Kidney glomerular epithelial cell (primary cell): ENCODE results near the gene DCBLD1.
"Not testable (repeated sequence)": the region's sequence is repeated elsewhere in the genome, so short reads cannot be mapped to it uniquely, and the experiment has no call there.

ENCODE experiments used
- DNase-seq: peaks from one replicate; lab custom pipeline; 2025; lab: John Stamatoyannopoulos, UW

The DCBLD1 gene

DNA sequence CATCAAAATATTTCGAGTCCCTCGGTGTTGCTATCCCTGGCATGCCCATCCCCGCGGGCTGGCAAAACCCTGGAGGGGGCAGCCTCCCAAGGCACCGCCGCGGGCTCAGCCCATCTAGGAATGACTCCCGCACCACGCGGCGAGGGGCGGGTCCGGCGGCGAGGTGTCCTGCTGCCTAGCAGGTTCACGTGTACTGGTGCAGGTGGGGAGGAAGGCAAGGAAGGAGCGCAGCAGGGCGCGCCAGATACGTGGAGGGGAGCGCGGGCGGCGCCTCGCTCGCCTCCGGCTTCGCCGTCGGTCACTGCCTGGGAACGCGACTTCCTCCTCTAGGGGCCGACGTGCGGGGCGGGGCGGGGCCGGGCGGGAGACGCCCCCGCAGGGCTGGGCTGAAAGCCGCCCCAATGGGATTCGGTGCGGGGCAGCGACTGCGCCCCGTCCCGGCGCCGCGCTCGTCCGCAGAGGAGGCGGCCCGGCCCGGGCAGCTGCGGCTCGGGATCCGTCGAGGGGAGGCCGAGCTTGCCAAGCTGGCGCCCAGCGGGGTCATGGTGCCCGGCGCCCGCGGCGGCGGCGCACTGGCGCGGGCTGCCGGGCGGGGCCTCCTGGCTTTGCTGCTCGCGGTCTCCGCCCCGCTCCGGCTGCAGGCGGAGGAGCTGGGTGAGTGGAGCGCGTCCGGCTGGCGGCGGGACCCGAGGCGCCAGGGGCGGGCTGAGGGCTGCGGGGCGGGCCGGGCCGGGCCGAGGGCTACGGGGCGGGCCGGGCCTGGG lies at the start of gene DCBLD1:
TSS of gene DCBLD1 (plus strand) at position 435 of the 764 bp plus-strand sequence. CDS start at position 543, 108 bp downstream.
- peak; percentile 74 for DNase-seq

DNA sequence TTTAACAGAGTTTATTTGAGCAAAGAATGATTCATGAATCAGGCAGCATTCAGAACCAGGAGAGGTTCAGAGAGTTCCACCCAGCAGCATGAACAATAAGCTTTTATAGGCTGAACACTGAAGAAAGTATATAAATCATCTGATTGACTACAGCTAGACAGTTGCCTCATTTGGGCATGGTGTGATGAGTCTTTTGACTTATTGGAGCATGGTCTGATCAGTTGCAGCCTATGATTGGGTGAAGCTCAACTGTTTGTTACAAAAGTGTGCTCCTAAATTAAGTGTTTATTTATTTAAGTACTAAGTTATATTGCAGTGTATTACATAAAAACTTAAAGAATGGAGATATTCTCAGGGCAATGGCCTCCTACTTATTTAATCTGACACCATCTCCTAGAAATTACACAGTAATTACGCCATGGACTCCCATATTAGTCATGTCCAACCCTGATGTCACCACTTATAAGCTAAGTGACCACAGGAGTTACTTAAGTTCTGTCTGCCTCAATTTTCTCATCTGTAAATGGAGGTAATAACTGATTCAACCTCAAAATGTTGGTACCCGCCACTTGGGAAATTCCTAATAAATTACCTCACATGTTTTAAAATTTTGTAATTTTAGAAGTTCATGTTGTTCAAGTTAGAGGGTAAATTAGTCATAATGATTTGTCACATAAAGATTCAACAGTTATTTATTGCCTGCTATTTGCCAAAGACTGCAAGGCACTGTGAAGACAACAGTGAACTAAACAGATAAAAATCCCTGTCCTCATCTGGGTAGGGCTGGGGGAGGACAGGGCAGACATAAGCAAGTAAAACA lies 41.6 kb upstream of the DCBLD1 start:
- peak; percentile 84 for DNase-seq

DNA sequence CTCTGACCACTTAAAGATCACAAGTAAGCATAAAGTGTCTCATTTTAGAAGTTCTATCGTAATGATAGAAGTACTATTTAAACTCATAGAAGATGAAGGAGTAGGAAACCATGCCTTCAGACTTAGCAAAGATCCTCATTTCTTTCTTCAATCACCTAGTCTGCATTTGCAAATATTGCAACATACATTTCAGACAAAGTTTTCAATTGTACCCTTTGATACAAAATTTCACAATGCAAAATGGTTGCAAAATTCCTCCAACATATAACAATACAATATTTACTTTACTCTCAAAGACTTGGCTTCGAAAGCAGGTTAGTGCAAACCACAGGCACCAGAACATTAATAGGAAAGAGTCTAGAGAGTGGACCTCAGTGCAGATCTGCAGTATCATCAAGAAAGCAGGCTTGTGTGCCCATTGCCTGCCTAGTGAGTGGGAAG lies 40.6 kb upstream of the DCBLD1 start:
- no peak for DNase-seq

DNA sequence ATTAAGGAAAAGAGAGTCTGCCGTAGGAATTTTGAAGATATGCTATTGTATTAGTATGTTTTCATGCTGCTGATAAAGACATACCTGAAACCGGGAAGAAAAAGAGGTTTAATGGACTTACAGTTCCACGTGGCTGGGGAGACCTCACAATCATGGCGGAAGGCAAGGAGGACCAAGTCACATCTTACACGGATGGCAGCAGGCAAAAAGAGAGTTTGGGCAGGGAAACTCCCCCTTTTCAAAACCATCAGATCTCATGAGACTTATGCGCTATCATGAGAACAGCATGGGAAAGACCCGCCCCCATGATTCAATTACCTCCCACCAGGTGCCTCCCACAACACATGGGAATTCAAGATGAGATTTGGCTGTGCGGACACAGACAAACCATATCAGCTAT lies 40.2 kb upstream of the DCBLD1 start:
- DNase-seq, result not testable (repeated sequence)

DNA sequence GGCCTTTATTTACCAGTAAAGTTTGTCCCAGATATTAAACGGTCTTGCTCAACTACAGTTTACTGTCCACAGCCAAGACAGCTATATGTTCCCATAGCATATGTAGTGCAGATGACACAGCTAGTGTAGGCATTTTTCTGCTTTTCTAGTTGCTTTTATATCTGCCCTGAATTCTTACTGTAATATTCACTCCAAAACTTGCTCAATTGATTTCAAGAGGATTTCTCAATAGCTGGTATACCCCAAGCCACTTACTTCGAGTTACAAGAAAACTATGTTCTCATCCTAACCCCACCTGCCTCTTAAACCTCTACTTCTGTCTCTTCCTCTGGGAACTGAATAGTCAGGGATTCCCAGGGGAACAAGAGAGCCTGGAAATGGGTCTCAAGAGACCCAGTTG lies 37.9 kb upstream of the DCBLD1 start:
- DNase-seq, result no peak

DNA sequence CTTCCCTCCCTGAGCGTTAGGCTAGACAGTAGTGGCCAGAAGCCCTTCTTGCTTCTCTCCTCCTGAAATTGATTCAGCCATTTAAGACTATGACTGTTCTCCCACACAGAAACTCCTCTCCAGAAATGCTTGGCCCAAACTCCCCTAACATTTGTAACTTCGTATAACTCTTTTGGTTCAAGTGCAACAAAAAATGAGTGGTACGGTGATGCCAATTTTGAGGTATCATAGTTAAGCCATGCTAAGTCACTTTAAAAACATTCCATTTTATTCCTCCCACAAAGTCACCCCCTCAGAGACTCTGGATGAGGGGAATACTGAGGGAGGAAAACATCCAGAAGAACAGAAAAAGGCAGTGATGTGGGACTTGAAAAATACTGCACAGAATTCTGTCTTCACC lies 35.6 kb upstream of the DCBLD1 start:
- DNase-seq, result no peak

DNA sequence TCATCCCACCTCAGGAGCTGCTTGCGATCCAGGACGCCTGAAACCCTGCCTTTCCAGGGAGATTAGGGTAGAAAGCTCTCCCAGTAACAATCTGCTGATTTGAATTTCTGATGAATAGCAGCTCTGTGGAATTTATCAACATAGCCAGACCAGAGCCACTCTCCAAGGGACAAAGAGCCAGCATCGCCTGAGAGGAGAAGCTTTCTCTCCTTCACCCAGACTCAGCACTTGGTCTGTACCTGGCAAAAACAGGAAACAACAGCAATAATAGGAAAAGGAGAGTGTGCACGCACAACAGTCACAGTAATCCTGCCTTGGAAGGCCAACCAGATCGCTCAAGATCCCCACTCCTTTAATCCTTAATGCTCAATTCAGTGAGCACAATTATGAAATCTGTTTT lies 34.5 kb upstream of the DCBLD1 start:
- DNase-seq, result no peak

DNA sequence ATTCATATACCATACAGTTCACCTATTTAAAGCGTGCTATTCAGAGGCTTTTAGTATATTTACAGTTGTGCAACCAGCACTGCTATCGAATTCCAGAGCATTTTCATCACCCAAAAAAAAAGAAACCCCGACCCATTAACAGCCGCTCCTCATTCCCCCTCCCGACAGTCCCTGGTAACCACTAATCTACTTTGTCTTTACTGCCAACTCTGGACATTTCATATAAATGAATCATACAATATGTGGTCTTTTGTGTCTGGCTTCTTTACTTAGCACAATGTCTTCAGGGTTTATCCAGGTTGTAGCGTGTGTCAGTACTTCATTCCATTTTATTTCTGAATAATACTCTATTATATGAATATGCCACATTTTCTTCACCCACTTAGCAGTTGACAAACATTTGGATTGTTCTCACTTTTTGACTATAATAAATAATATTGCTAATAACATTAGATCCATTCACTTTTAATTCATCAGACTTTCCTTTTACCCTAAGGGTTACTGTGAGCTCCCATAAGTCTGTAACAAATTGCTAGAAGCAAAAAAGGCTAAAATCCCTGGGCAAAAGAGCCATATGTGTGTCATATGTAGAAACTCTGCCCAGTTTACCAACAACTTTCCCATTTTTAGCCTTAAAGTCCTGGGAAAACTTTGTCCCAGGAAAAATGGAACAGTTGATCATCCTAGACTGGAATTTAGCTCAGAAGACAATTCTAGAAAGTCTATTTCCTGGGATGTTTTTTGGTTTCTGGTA lies 33.6 kb upstream of the DCBLD1 start:
- peak; percentile 90 for DNase-seq

DNA sequence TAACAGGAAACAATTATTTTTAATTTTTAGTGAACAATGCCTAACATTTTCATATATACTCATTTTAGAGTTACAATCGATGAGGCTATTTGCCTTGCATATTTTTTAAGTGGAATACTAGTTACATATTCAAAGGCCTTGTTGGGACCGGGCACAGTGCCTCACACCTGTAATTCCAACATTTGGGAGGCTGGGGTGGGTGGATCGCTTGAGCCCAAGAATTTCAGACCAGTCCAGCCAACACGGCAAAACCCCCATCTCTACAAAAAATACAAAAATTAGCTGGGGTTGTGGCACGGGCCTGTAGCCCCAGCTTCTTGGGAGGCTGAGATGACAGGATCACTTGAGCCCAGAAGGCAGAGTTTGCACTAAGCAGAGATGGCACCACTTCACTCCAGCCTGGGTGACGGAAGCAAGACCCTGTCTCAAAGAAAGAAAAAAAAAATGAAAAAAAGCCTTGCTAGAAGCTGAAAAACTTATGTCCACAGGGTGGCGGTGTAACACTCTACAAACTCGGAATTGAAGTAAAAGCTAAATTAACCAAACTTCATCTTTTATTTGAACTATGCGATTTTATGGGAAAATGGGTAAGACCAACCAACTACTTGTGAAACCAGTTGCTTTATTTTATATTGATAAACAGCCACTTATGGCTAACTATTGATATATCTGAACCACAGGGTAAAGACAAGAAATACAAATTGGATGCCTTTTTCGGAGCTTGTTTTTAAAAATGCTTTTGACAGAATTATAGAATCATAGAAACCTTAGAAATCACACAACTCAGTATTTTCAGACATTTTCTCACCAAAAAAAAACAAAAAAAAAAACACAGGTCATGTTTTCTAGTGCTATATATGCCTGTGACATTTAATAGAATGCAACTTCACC lies 32.7 kb upstream of the DCBLD1 start:
- peak; percentile 78 for DNase-seq

DNA sequence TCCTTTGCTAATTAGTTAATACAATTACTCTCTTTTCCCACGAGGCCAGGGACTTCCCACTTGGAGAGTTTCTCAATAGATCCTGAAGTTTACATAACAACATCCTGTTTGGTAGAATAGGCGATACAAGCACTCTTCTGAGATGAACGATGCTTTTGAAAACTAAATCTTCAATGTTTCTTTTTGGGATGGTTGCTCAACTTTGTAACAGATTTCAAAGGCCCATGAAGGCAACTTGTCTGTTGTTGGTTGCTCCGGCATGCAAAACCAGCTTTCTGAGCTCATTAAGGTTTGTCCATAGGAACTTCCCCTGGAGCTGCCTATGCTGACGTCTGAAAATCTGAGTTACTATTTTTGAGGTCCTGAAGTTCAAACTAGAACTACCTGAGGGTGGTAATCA lies 30.8 kb upstream of the DCBLD1 start:
- no peak for DNase-seq

DNA sequence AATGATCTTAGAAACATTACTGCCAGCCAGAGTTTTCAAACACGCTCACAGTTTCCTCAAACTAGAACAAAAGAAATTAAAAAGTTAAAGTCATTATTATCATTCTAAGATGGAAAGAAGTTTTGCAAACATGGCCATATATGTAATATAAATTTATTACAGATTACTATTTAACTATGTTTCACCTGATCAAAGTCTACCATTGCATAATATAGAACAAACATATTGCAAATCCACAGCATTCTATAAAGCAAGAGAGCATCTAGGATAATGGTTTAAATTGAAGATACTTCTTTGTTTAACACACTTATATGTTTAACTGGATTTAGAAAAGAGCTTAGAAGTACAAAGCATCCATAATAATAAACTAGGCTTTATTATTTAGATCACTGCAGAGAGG lies 26.2 kb upstream of the DCBLD1 start:
- DNase-seq, result no peak

DNA sequence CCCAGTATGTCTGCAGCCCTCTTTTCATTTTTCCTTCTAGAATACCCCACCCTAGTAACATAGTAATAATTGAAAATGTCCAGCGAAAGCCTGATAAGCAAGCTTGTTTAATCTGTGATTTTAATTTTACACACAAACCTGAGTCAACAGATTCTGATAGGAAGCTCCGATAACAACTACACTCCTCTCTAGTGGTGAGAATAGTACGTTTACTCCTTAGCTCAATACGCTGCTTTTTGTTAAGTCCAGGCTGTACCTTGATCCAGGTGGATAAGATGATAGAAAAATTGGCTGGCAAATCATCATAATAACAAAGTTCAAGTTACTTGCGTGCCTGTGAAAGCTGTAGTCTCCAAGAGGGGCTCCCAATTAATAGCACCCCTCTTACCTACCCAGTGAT lies 25.5 kb upstream of the DCBLD1 start:
- no peak for DNase-seq

DNA sequence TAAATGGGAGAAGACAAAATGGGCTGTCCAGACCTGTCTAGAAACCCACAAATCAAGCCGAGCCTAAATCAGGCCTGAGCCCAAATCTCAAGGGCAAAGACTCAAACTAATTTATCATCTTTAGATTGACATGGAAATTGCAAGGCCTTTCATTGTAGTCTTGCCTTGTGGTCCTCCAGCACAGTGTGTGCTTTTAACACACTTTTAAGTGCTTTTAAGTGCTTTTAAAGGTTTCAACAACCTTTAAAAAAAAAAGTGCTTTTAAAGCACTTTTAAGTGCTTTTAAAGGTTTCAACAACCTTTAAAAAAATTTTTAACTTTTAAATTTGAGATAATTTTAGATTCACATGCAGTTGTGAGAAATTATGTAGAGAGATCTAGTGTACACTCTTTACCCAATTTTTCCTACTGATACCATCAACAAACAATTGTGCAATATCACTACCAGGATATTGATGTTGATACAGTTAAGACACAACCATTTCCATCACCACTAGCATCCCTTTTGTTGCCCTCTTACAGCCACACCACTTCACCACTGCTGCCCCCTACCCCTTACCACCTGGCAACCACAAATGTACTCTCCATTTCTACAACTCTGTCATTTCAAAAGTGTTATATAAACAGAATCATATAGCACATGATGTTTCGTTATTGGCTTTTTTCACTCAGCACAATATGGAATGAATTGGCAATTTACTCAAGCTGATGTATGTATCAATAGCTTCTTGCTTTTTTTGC lies 23.1 kb upstream of the DCBLD1 start:
- DNase-seq, result no peak

DNA sequence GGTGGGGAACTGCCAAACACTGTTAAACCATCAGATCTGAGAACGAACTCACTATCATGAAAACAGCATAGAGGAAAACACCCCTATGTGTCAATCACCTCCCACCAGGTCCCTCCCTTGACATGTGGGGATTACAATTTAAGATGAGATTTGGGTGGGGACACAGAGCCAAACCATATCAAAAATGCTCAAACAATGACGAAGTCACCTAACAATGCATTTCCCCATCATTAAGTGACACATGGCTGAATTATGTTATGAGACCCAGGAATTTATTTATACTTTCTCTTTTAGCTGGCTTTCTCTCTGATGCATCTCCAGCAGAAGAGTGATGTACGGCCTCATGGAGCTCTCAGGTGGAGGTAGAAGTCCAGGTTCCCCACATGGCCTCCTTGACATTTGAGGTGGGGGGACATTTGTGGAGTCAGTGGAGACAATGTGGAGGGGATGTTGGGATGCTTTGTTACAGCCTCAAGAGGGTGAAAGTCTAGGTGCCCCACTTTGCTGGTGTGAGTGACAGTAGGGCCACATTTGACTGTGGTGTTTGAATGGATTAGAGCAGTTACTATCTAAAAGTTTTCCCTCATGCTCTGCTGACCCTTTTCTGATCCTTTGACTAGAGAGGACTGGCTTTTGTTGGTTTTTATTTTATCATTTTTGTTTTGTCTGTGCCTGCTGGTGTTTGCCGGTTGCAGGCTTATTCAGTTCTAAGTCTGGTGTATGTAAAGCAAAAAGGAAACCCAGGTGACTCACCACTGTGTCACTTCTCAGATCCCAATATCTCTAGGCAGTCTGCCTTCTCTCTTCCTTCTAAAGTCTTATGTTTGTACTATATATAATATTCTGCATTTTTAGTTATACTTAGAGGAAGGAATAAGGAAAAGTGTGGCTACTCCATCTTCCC lies 18.5 kb upstream of the DCBLD1 start:
- peak; percentile 46 for DNase-seq

DNA sequence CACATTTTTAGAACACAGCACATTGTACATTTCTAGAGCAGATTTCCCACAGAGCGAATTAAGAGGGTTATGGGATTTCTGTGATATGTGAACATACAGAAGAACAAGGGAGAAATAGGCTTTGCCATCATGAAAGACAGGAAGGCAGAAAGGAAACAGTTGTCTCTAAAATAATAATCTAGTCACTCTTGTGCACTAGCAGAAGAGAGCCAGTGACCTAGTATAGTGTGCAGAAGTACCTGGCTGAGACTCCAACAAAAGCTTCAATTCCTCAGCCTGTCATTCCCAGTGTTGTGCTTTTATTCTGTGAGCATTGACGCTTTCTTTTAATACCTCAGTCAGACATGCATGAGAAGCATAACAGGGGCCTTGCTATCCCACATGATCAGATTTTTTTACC lies 17.8 kb upstream of the DCBLD1 start:
- no peak for DNase-seq

DNA sequence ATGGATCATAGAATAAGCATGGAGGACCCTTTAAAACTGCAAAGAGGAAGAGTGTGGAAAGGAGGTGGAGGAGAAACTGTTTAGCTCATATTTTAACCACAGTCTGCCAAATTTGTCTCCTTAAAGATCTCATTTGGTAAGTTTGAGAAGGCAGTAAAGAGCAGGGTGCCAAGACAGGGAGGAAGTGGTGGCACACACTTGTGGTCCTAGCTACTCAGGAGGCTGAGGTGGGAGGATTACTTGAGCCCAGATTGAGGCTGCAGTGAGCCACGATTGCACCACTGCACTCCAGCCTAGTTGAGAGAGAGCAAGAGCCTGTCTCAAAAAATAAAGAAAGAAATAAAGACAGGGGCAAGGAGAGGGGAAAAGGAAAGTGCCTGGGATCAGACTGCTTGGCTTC lies 16.8 kb upstream of the DCBLD1 start:
- DNase-seq, result no peak

DNA sequence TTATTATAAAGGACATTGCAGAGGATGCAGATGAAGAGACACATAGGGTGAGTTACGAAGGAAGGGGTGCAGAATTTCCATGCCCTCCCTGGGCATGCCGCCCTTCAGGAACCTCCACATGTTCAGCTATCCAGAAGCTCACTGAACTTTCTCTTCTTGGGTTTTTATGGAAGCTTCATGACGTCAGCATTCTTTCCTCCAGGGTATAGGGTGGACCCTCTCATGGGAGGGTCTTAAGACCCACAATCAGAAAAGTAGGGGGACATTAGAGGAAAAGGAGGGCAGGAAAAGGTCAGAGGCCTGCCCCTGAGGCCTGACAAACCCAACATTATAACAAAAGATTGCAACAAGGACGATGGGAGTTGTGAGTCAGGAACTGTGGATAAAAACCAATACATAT lies 14.6 kb upstream of the DCBLD1 start:
- no peak for DNase-seq

DNA sequence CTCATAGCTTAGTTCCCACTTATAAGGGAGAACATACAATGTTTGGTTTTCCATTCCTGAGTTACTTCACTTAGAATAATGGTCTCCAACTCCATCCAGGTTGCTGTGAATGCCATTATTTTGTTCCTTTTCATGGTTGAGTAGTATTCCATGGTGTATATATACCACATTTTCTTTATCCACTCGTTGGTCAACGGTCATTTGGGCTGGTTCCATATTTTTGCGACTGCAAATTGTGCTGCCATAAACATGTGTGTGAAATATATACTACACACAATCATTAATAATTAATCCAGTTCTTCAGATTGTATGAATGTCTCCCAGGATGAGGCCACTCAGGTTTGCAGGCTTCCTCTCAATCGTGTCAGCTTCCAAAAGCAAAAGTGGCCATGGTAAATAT lies 13.9 kb upstream of the DCBLD1 start:
- not testable (repeated sequence) for DNase-seq

DNA sequence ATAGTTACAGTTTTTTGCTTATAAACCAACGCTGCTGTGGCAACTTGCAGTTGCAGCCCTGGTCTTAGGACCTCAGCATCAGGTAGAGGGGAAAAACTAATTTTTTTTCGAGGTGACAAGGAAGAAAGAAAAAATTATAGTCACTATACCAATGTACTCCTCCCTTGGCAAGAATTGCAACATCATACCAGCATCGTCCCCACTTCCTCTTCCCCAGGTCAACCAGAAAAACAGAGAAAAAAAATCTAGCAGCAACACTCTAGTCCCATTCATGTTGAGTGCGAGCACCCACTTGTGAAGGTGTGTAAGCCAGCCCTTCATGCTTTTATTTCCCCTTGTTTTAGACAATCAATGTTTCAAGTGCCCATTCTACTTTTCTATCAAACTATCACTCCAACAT lies 13.1 kb upstream of the DCBLD1 start:
- no peak for DNase-seq

DNA sequence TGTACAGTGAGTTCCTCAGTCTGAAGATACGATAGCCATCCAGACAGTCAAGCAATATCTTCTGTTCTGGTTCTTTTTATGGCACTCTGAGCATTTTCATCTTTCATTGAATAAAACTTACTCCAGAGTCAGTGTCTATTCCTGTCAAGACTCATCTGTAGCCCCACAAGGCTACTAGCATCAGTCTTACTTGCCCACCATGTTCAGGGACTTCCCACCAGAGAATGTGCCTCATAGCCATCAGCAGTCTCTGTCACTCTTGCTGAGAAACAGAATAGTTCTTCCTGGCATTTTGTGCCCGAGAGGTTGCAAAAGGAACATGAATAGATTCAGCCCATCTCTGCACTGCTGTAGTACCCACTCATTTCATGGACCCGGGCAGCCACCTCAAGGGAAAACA lies 12.7 kb upstream of the DCBLD1 start:
- DNase-seq, result no peak
